Epithelial cell of proximal tubule (primary cell): ENCODE data around the gene CPNE8. TPM values are rescaled to one million over a fixed set of nuclear protein-coding genes. Genes with fewer than 3 reads are reported as not detected.

Experiments used
- DNase-seq: peaks from one replicate; pipeline ENCODE4 v3.0.0-alpha.2; 2011; ENCODE audit warnings: low read depth
- H3K4me3 ChIP-seq: 2 replicates; pipeline ENCODE4 v1.5.1; 2011; ENCODE audit warnings: low read depth, mild to moderate bottlenecking, low read length
- CTCF ChIP-seq: conservative IDR thresholded peaks from 2 replicates; pipeline ENCODE4 v1.5.1; 2012; ENCODE audit warnings: low read depth, mild to moderate bottlenecking, low read length
- total RNA-seq: library from RNA; depleted of rRNA; stranded (reverse); fragments of >200 nt; gene quantifications from 2 replicates; pipeline ENCODE4 v1.2.3, GENCODE V29; 2015

CPNE8 gene
- total RNA-seq, 1 donor from 2014 or later: 7.1 TPM

- no peak for TF ChIP-seq CTCF
- H3K4me3 ChIP-seq: no peak overlapping the region
- no peak for DNase-seq
These were observed 32.8 kb downstream of the CPNE8 start for GRCh38 chr12:38872561-38872960.

GRCh38 chr12:38872156-38872555, 33.2 kb downstream of the CPNE8 start:
- DNase-seq: no peak
- no peak overlapping the region for H3K4me3 ChIP-seq
- no peak for TF ChIP-seq CTCF

GRCh38 chr12:38869036-38869435, 36.4 kb downstream of the CPNE8 start:
- TF ChIP-seq CTCF: no peak
- DNase-seq: no peak
- H3K4me3 ChIP-seq: no peak overlapping the region

GRCh38 chr12:38850461-38850860, 54.9 kb downstream of the CPNE8 start:
- DNase-seq: no peak
- TF ChIP-seq CTCF: no peak
- H3K4me3 ChIP-seq: no peak overlapping the region

GRCh38 chr12:38847247-38847646, 58.1 kb downstream of the CPNE8 start:
- no peak for DNase-seq
- no peak for TF ChIP-seq CTCF
- no peak overlapping the region for H3K4me3 ChIP-seq

GRCh38 chr12:38844267-38844666, 61.1 kb downstream of the CPNE8 start:
- H3K4me3 ChIP-seq: no peak overlapping the region
- DNase-seq: no peak
- no peak for TF ChIP-seq CTCF

GRCh38 chr12:38838056-38838850, 67.1 kb downstream of the CPNE8 start:
- TF ChIP-seq CTCF: no peak
- no peak for DNase-seq
- H3K4me3 ChIP-seq: no peak overlapping the region
